A673 (cell line): Measurements from ENCODE around the gene RHOD.

Source experiments
- CTCF ChIP-seq: fragments of 300-800, 200-600 bp; sonication (generic); conservative IDR thresholded peaks from 2 replicates; pipeline ENCODE4 v1.5.1; 2017; ENCODE audit warnings: low read depth, mild to moderate bottlenecking, antibody characterized with exemption, low read length, moderate library complexity, mixed read lengths
- EZH2 ChIP-seq: fragments of 200-600 bp; sonication (generic); IDR thresholded peaks from 2 replicates; pipeline ENCODE4 v1.6.1; 2017; ENCODE audit warnings: borderline replicate concordance, low read depth, mild to moderate bottlenecking, mixed read lengths, antibody characterized with exemption, low read length; ENCODE audit not compliant: poor library complexity, severe bottlenecking

- TF ChIP-seq CTCF = no peak
- TF ChIP-seq EZH2 = no peak
These were observed 1.9 kb downstream of the RHOD start for GRCh38 chr11:67058506-67058905.
